ENCODE results near the gene NRXN3.

The NRXN3 gene

GRCh38 chr14:79306546-79306945 lies 1136.4 kb downstream of the NRXN3 start:
- ChIA-PET CTCF (interaction anchor here (1.8 kb wide), 1 partner anchor 24 kb away, joined by 4 read pairs; no protein-coding TSS in a partner anchor), POLR2A (no interaction called here)
- no peak for DNase-seq (ENCODE audit: low read depth, low spot score)
- H3K4me3 ChIP-seq (ENCODE audit: low read depth, low read length): no peak overlapping the region
- TF ChIP-seq, protein P1, sequence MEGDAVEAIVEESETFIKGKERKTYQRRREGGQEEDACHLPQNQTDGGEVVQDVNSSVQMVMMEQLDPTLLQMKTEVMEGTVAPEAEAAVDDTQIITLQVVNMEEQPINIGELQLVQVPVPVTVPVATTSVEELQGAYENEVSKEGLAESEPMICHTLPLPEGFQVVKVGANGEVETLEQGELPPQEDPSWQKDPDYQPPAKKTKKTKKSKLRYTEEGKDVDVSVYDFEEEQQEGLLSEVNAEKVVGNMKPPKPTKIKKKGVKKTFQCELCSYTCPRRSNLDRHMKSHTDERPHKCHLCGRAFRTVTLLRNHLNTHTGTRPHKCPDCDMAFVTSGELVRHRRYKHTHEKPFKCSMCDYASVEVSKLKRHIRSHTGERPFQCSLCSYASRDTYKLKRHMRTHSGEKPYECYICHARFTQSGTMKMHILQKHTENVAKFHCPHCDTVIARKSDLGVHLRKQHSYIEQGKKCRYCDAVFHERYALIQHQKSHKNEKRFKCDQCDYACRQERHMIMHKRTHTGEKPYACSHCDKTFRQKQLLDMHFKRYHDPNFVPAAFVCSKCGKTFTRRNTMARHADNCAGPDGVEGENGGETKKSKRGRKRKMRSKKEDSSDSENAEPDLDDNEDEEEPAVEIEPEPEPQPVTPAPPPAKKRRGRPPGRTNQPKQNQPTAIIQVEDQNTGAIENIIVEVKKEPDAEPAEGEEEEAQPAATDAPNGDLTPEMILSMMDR (IDR thresholded peaks at IDR 0.05; ENCODE audit: insufficient read depth, low read length, missing control alignments): no peak

DNA sequence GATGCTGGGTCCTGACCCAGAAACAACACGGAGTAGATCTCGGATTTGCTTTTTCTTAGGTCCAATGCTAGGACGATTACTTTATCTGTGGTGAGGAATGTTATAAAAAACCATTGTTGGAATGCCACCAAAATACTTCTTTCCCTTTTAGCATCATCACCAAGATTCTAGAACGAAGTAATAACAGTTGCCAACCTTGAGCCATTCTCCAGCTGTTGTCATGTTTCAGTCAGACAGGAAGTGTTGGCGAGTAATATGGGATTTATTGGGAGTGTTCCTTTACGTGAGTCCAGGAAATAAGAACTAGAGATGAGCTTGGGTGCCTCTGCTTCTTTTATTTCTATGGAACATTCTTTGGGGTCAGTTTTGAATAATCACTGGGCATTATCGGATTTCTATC lies 1148.2 kb downstream of the NRXN3 start:
- TF ChIP-seq, protein P1 (IDR thresholded peaks at IDR 0.05; ENCODE audit: insufficient read depth, low read length, missing control alignments): no peak
- no peak overlapping the region for H3K4me3 ChIP-seq (ENCODE audit: low read depth, low read length)
- ChIA-PET POLR2A (no interaction called here), CTCF (interaction anchor here (1.4 kb wide), 1 partner anchor 11 kb away, joined by 4 read pairs; no protein-coding TSS in a partner anchor)
- no peak for DNase-seq (ENCODE audit: low read depth, low spot score)

DNA sequence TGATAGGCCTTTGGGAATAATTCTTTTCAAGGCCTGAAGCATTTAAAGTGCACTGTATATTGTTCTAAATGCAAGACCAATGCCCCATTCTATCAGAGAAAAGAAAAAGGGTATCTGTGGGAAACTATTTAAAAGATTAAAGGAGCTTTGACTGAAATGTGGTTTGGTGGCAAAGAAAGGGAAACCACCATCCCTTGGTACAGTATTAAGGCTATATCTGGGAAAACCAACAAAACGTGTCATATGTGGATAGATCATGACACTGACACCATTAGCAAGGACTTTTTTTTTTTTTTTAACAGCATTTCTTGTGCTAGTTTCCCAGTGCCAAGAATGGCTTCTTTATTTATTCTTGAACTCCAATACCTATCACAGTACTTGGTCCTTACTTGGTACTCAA lies 1150.4 kb downstream of the NRXN3 start:
- no peak for DNase-seq (ENCODE audit: low read depth, low spot score)
- POLR2A ChIA-PET: no interaction called here
- CTCF ChIA-PET: interaction anchor here (1.4 kb wide), 1 partner anchor 9 kb away, joined by 3 read pairs; no protein-coding TSS in a partner anchor
- H3K4me3 ChIP-seq (ENCODE audit: low read depth, low read length): no peak overlapping the region
- TF ChIP-seq, protein P1 (IDR thresholded peaks at IDR 0.05; ENCODE audit: insufficient read depth, low read length, missing control alignments): no peak

DNA sequence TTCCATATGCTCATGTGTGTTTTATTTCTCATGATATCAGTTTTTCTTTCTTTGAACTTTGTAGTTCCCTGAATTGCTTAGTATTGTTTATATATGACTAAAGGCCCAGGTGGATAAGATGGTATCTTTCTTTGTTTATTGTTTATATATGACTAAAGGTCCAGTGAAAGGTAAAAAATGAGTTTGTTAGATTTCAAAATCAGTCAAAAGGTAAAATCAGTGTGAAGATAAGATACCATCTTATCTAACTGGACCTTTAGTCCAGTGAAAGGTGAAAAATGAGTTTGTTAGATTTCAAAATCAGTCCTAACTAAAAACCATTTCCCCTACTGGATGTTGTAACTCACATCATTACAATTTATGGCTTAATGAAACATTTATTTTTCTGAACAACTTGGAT lies 1150.9 kb downstream of the NRXN3 start:
- no peak overlapping the region for H3K4me3 ChIP-seq (ENCODE audit: low read depth, low read length)
- TF ChIP-seq, protein P1 (IDR thresholded peaks at IDR 0.05; ENCODE audit: insufficient read depth, low read length, missing control alignments): no peak
- ChIA-PET POLR2A (no interaction called here), CTCF (interaction anchor here (1.4 kb wide), 1 partner anchor 9 kb away, joined by 3 read pairs; no protein-coding TSS in a partner anchor)
- no peak for DNase-seq (ENCODE audit: low read depth, low spot score)

GRCh38 chr14:79325071-79325470 lies 1154.9 kb downstream of the NRXN3 start:
- TF ChIP-seq, protein P1 (IDR thresholded peaks at IDR 0.05; ENCODE audit: insufficient read depth, low read length, missing control alignments): no peak
- CTCF ChIA-PET: no interaction called here
- DNase-seq (ENCODE audit: low read depth, low spot score): no peak
- POLR2A ChIA-PET: no interaction called here
- H3K4me3 ChIP-seq (ENCODE audit: low read depth, low read length): no peak overlapping the region

DNA sequence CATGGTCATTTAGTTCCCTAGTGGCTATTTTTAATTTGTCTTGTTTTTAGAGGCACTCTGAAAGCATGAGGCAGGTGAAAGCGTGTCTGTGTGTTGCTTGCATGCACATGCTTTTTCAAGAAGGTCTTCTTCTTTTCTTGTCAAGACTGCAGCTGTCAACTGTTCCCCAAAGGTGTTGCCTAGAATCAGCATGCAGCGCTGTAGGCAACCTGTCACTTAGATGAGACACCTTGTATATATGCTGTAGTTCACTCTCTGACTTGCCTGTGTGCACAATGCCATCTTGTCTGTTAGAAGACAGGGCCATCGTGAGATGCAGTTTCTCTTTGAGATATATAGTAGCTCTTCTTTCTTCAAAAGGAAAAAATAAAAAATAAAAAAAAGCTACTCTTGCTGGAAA lies 1155.4 kb downstream of the NRXN3 start:
- CTCF ChIA-PET: no interaction called here

More for the DNA sequence above, 1155.4 kb downstream of the NRXN3 start:
- no peak for DNase-seq (ENCODE audit: low read depth, low spot score)
- POLR2A ChIA-PET: no interaction called here
- no peak overlapping the region for H3K4me3 ChIP-seq (ENCODE audit: low read depth, low read length)
- TF ChIP-seq, protein P1 (IDR thresholded peaks at IDR 0.05; ENCODE audit: insufficient read depth, low read length, missing control alignments): no peak
